ENCODE data around the gene KDSR.

DNA sequence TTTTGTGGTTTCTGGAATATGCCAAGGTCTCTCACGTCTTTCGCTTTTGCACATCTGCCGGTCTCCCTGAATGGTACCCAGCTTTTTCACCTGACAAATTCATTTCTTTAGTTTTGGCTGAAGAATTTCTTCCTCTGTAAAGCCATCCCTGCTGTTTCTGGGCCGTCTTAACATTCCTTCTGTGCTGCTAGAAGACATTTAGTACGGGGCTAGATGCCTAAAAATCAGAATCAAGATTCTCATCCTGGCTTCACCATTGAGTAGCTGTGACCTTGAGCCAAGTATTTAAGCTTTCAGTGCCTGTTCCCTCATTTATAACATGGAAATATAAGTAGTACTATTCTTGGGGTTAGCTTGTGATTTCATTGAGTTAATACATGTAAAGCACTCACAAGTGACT, 41.0 kb downstream of the KDSR start:
- no peak for TF ChIP-seq POLR2A (IDR thresholded peaks at IDR 0.05)
- TF ChIP-seq, protein P1, sequence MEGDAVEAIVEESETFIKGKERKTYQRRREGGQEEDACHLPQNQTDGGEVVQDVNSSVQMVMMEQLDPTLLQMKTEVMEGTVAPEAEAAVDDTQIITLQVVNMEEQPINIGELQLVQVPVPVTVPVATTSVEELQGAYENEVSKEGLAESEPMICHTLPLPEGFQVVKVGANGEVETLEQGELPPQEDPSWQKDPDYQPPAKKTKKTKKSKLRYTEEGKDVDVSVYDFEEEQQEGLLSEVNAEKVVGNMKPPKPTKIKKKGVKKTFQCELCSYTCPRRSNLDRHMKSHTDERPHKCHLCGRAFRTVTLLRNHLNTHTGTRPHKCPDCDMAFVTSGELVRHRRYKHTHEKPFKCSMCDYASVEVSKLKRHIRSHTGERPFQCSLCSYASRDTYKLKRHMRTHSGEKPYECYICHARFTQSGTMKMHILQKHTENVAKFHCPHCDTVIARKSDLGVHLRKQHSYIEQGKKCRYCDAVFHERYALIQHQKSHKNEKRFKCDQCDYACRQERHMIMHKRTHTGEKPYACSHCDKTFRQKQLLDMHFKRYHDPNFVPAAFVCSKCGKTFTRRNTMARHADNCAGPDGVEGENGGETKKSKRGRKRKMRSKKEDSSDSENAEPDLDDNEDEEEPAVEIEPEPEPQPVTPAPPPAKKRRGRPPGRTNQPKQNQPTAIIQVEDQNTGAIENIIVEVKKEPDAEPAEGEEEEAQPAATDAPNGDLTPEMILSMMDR (IDR thresholded peaks at IDR 0.05), result no peak
